CD4-positive, alpha-beta T cell treated with Interleukin-15 for 1 hour (primary cell): ENCODE results near the gene ZNF750.

Source experiments
- DNase-seq: peaks from one replicate; pipeline ENCODE4 v3.0.0-alpha.2; 2020

The ZNF750 gene

DNA sequence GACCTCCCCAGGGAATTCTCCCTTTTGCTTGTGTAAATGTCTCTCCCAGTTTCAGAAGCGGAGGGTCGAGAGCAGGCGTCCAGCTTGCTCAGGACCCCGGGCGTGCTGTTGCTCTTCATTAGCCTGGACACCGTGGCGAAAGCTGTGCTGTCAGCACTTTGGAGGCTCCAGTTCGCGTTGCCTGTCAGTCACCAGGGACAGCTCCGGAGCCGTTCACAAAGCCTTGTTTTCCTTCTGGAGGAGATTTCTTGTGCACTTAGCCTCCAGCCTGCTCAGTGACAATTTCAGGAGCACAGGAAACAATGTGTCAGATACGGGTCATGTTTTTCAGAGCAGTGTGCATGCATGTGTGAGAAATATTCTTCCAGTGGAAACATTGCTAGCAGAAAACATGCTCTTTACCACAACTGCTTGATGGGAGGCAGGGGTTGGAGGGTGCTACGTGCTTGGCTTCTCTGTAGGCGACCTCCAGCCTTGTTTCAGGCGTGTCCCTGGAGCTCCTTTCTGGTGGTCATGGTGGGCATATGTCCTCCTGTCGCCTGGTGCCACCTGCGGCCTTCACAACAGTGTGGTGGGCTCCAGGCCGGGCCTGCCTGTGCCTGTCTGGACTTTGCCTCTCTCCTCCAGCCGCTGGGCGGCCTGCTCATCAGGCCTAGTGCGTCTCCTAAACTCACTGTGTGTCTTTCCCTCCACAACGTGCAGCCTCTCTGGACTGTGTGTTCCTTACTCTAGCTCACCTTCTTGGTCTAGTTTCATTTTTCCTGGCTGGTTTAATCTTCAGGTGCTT, 29.0 kb downstream of the ZNF750 start:
- no peak for DNase-seq

DNA sequence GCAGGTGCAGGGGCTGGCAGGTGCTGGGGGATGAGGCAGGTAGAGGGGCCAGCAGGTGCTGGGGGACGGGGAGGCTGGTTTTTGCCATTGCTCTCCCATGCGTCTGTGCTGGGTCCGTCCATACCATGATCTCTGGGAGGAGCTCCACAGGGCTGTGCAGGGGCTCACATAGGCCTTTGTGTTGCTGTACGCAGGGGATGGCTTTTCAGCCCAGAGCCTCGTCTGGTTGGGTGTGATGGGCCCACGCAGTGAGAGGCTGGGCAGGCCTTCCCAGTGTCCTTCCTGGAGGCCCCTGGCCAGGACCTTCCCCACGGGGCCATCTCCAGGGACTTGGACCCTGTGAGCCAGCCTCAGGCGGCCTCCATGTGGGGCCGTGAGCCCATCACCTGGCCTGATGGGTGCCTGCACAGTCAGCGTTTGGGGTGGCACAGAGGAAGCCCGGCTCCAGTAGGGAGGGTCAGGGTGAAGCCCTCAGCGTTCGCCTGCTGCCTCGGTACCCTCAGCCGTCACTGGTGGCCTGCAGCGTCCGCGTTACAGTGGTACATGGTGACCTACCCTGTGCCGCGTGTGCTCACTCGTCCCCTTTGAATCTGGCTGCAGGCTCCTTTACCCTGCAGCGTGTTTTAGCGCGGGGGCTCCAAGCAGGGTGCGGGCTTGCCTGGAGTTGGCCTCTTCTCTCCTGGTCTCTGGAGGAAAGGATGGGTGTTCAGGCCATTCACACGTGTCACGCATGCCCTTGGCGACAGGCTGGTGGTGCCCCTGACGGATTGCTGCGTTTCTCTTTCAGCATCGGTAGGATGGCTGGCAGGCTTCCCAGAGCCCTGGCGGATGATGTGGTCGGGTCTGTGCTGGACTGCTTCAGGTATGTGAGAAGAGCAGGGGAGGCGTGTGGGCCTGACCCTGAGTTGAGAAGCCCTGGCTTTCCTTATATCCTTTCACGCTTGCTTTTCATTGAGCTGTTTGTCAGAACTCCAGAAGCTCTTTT, 30.6 kb downstream of the ZNF750 start:
- no peak for DNase-seq

- DNase-seq = no peak
Measured at GRCh38 chr17:82808006-82808405, 31.8 kb downstream of the ZNF750 start.

DNA sequence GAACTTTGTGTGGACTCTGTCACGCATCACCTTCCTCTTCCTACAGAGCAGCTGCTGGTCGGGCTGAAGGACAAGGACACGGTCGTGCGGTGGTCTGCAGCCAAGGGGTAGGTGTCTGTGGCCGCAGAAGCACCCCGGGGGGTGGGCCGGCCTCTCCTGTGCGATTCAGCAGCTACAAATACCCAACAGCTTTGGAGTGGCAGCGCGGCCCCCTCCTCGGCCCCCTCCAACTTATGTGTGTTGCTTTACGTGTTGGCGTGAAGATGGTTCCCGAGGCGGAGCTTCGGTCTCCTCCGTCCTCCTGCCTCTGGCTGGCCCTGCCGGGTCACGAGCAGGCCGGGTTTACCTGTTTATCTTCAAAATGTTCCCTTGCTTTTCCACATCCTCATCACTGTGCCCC, 32.3 kb downstream of the ZNF750 start:
- DNase-seq = no peak

GRCh38 chr17:82807101-82807500, 32.7 kb downstream of the ZNF750 start:
- DNase-seq = no peak

DNA sequence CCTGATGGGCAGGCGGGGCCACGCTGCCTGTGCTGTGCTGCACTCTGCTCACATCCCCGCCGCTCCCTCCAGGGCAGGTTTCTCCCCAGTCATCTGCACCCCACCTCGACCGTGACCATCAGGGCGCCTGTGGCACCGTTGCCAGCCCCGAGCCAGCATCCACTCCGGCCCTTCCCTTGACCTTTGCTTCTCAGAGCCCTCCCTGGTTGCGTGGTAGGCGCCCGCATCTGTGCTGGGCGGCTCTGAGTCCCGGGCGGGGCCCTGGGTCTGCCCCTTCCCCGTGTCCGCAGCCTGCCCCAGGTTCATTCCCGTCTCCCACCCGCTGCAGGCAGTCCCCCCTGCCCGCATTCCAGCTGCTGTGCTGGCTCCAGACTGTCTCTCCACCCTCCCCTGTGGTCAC, 33.2 kb downstream of the ZNF750 start:
- no peak for DNase-seq

- DNase-seq = no peak
Measured at GRCh38 chr17:82805823-82806222, 34.0 kb downstream of the ZNF750 start.

- DNase-seq = no peak
Measured at GRCh38 chr17:82805254-82805653, 34.6 kb downstream of the ZNF750 start.

DNA sequence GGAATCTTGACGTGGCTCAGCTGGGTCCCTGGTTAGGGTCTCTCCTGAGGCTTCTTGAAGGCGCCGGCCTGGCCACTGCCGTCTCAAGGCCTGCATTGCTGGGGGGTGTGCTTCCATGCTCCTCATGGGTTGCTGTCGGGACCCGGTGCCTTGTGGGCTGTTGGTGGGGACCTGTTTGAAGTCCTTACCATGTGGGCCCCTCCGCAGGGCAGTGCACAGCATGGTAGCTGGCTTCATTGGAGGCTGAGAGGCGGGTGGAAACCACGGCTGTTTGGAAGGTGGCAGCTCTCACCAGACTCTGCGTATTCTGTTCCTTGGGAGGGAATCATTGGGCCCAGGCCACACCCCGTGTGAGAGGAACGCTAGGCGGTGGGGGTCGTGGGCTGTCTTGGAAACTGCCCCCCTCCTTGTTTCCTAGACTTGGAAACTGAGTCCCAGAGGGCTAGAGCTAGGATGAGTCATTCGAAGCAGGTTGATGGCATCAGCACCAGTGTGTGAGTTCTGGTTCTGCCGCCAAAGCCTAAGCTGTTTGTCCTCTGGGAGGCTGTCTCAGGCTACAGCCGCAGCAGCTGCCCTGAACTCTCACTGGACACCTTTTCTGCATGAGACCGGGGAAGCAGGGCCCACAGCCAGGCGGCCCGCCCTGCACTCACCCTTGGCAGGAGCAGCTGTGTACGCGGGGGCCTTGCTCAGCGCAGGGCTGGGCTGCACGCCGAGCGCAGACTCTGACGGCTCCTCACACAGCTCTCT, 35.2 kb downstream of the ZNF750 start:
- DNase-seq = no peak

DNA sequence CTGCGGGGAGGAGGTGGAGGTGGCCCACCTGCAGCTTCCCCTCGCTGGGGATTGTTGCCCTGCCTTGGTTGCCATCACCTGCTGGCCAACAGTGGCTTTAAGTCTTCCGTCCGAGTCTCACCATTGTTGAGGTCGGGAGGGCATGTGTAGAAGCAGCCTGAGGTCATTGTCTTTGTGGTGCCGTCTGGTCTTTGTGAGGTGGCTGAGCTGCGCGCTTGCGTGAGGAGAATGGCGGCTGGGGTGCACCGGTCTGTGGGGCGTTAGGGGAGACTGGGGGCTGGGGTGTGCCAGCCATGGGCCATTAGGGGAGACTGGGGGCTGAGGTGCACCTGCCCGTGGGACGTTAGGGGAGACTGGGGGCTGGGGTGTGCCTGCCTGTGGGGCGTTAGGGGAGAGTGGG, 36.2 kb downstream of the ZNF750 start:
- no peak for DNase-seq

DNA sequence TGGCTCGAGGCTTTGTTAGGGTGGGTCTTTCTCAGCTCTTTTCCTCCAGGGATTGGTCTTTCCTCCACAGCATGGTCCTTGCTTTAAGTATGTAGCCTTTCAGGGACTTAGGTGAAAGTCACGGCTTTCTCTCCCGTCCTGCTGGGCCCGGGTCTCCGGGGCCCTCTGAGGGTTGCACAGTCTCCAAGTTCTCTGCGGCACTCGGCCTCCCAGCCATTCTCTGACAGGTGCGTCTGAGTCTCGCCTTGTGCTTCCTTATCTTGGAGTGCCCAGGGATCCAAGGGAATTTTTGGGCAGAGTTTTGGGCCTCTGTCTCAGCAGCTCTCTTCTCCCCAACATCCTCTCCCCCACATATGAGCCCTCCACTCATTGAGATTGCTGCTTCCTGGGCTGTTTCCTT, 36.6 kb downstream of the ZNF750 start:
- DNase-seq = no peak

DNA sequence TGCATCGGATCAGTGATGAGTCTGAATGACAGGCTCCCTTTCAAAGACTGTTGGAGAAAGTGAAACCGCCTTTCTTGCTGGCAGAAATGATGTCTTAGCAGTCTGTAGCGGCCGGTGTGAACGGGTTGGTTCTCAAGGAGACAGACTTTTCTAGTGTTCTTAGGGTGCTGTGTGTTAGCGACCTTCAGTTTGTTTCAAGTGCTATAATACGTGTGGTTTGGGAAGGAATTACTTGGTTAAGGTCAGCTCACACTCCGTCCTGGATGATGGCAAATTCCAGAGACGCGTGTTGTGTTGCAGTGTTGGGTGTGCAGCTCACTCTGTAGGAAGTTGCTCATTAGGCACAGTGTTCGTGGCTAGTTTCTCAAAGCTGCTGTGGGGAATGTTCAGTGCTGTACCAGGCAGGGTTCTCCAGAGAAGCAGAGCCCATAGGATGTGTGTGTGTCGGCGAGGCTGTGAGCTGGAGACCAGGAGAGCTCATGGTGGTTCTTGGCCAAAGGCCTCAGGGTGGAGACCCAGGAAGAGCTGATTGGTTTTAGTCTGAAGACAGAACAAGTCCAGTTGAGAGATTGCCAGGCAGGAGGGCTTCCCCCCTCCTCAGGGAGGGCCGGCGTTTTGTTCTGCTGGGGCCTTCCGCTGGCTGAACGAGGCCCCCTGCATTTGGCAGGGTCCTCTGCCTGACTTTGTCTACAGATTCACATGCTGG, 37.6 kb downstream of the ZNF750 start:
- DNase-seq = no peak

DNA sequence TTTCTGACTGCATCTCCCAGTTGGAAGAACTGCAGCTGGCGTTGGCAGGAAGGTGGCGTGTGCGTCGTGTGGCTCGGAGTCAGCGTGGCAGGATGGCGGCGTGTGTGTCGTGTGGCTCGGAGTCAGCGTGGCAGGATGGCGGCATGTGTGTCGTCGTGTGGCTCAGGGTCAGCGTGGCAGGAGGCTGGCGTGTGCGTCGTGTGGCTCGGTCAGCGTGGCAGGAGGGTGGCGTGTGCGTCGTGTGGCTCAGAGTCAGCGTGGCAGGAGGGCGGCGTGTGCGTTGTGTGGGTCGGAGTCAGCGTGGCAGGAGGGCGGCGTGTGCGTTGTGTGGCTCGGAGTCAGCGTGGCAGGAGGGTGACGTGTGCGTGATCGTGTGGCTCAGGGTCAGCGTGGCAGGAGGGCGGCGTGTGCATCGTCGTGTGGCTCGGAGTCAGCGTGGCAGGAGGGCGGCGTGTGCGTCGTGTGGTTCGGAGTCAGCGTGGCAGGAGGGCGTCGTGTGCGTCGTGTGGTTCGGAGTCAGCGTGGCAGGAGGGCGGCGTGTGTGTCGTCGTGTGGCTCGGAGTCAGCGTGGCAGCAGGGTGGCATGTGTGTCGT, 38.3 kb downstream of the ZNF750 start:
- DNase-seq = no peak

DNA sequence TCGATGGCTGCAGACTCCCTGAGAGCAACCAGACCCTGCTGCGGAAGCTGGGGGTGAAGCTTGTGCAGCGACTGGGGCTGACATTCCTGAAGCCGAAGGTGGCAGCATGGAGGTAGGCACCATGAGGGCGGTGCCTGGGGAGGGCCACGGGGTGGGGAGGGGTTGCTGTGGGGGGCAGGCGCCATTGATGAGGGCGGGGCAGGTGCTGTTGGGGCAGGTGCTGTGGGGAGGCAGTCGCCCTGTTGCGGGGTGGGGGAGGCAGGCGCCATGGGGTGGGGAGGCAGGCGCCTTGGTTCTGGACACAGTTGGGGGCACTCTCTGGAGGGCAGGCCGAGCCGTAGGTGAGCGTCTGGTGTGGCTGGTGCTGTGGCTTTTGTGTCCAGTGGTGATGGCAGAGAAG, 38.9 kb downstream of the ZNF750 start:
- DNase-seq = no peak

- no peak for DNase-seq
Measured at GRCh38 chr17:82799591-82799990, 40.2 kb downstream of the ZNF750 start.

DNA sequence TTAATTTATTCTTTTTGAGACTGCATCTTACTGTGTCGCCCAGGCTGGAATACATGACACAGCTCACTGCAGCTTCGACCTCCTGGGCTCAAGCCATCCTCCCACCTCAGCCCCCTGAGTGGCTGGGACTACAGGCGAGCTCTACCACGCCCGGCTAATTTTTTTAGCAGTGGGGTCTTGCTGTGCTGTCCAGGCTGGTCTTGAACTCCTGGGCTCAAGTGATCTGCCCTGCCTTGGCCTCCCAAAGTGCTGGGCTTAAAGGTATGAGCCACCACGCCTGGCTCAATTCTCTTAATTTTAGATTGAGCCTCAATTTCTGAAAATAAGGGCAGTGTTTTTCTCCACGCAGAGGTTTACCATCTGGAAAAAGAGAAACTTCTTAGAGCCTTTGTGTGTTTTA, 41.1 kb downstream of the ZNF750 start:
- DNase-seq = no peak

DNA sequence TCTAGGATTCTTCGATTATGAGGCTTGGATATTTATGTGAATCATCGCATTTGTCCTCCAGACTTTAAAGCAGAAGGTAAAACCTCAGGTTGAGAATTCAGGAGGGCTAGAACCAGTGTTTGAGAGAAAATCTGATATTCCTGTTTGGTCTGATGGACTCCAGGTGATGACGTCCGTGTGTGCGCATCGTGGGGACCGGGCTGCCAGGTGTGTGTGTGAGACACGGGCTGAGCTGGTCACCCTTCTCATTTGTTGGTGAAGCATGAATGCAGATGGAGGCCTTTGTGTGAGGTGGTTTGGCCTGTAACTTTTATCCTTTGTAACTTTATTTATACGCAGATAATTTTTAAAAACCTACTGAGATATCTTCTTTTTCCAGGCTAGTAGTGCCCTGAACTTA, 42.8 kb downstream of the ZNF750 start:
- DNase-seq = no peak

DNA sequence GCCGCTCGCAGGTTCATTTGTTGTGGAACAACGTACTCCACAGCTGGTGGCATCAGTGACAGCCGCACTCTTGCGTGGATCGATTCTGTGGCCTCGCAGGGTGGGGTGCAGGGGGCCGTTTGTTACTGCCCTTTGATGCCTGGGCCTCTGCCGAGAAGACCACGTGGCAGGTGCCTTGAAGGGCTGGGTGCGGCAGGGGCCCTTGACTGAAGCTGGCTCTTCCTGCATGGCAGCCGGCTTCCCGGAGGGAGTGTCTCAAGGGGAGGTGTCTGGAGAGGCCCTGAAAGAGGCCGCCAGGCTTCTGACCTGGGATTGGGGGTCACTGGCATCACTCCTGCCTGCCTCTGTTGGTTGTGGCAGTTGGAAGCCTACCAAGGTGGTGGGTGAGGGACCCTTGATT, 44.2 kb downstream of the ZNF750 start:
- no peak for DNase-seq

GRCh38 chr17:82794781-82795482, 44.9 kb downstream of the ZNF750 start:
- no peak for DNase-seq

- no peak for DNase-seq
Measured at GRCh38 chr17:82793974-82794630, 45.7 kb downstream of the ZNF750 start.

DNA sequence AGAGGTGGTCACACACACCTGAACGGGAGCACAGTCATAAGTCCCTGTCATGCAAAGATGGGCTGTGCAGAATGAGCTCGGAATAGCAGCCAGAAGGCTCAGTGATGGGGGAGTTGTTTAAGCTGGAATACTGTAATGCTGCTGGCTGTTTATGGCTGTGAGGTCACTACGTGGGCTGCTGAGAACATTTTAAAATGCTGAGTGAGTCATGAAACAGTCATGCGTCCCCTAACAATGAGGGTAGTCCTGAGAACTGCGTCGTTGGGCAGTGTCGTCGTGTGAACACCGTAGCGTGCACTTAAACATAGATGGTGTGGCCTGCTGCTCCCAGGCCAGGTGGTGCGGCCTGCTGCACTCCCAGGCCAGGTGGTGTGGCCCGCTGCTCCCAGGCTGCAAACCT, 48.3 kb downstream of the ZNF750 start:
- DNase-seq = no peak
